IMR-90 (cell line): Measurements from ENCODE around the gene KCTD20. TPM values are rescaled to one million over a fixed set of nuclear protein-coding genes. Genes with fewer than 3 reads are reported as not detected.

Experiments used
- ATAC-seq: fragments of 200-7000 bp; cut with Tn5 transposase; 2 replicates; pipeline ENCODE4 v1.9.1; 2020; ENCODE audit warnings: low read depth, mild to moderate bottlenecking, moderate library complexity
- BruUV-seq: library from RNA; stranded (reverse); fragments of 400-500 nt; replicated peaks from 2 replicates; lab custom pipeline; 2021; lab: Mats Ljungman, UMichigan
- CTCF ChIA-PET: fragments of 300-600 bp; formaldehyde crosslinking; extraction: SDS; loops from one replicate; lab custom pipeline; 2021; ENCODE audit warnings: antibody characterized with exemption; lab: Yijun Ruan, JAX
- POLR2A ChIA-PET: fragments of 300-600 bp; sonication (Branson Sonifier 250); formaldehyde crosslinking; loops from one replicate; lab custom pipeline; 2022; ENCODE audit warnings: antibody characterized with exemption; ENCODE audit not compliant: unreplicated experiment; lab: Charles Lee
- DNase-seq: peaks from one replicate; pipeline ENCODE4 v3.0.0; 2013
- H2AFZ ChIP-seq: replicated peaks from 2 replicates; pipeline ENCODE3; 2013; ENCODE audit warnings: low read length, mild to moderate bottlenecking; ENCODE audit not compliant: poor library complexity
- H2AK5ac ChIP-seq: 2 replicates; pipeline ENCODE4 v1.6.1; 2013; ENCODE audit warnings: low read depth, low read length, inconsistent platforms
- H2AK9ac ChIP-seq: replicated peaks from 2 replicates; pipeline ENCODE3; 2013; ENCODE audit warnings: mild to moderate bottlenecking, low read depth, low read length, moderate library complexity; ENCODE audit not compliant: poor library complexity
- H2BK120ac ChIP-seq: 2 replicates; pipeline ENCODE4 v1.6.1; 2013; ENCODE audit warnings: low read depth, low read length, inconsistent platforms
- H2BK15ac ChIP-seq: 3 replicates; pipeline ENCODE4 v1.6.1; 2013; ENCODE audit warnings: low read depth, low read length, inconsistent platforms
- H2BK20ac ChIP-seq: 2 replicates; pipeline ENCODE4 v1.6.1; 2013; ENCODE audit warnings: low read depth, mild to moderate bottlenecking, inconsistent platforms, low read length, moderate library complexity
- H2BK5ac ChIP-seq: 2 replicates; pipeline ENCODE4 v1.6.1; 2013; ENCODE audit warnings: mild to moderate bottlenecking, low read depth, low read length, inconsistent platforms; ENCODE audit not compliant: poor library complexity, severe bottlenecking
- H3K14ac ChIP-seq: replicated peaks from 2 replicates; pipeline ENCODE4 v1.6.1; 2013; ENCODE audit warnings: low read depth, low read length, inconsistent platforms
- H3K18ac ChIP-seq: 2 replicates; pipeline ENCODE4 v1.6.1; 2013; ENCODE audit warnings: low read depth, low read length, control low read depth
- H3K23ac ChIP-seq: 2 replicates; pipeline ENCODE4 v1.6.1; 2013; ENCODE audit warnings: low read depth, low read length, inconsistent platforms
- H3K27ac ChIP-seq: 2 replicates; pipeline ENCODE4 v1.5.1; 2013; ENCODE audit warnings: mild to moderate bottlenecking, control low read depth, low read length; ENCODE audit not compliant: insufficient read depth
- H3K27me3 ChIP-seq: 2 replicates; pipeline ENCODE4 v1.6.1; 2013; ENCODE audit warnings: low read length; ENCODE audit not compliant: control insufficient read depth, insufficient read depth
- H3K36me3 ChIP-seq: 2 replicates; pipeline ENCODE4 v1.6.1; 2013; ENCODE audit warnings: low read length, mixed read lengths; ENCODE audit not compliant: control insufficient read depth, insufficient read depth
- H3K4ac ChIP-seq: 2 replicates; pipeline ENCODE4 v1.6.1; 2013; ENCODE audit warnings: low read depth, low read length, inconsistent platforms
- H3K4me1 ChIP-seq: 2 replicates; pipeline ENCODE4 v1.6.1; 2013; ENCODE audit warnings: low read length, mixed read lengths; ENCODE audit not compliant: control insufficient read depth, insufficient read depth
- H3K4me2 ChIP-seq: 2 replicates; pipeline ENCODE4 v1.6.1; 2013; ENCODE audit warnings: low read depth, mild to moderate bottlenecking, control low read depth, low read length, moderate library complexity
- H3K4me3 ChIP-seq: 2 replicates; pipeline ENCODE4 v1.5.1; 2013; ENCODE audit warnings: low read depth, mild to moderate bottlenecking, control low read depth, low read length, moderate library complexity; ENCODE audit not compliant: insufficient read depth
- H3K56ac ChIP-seq: 2 replicates; pipeline ENCODE4 v1.6.1; 2013; ENCODE audit warnings: low read length, inconsistent platforms; ENCODE audit not compliant: insufficient read depth; ENCODE audit errors: extremely low read depth
- H3K79me1 ChIP-seq, 2 experiments: 2 replicates each; pipeline ENCODE4 v1.6.1; 2013; ENCODE audit warnings: low read length in 2 of 2, inconsistent platforms in 1 of 2, low read depth in 1 of 2
- H3K9ac ChIP-seq: 2 replicates; pipeline ENCODE4 v1.6.1; 2013; ENCODE audit warnings: low read depth, low read length, control low read depth
- H3K9me1 ChIP-seq: 2 replicates; pipeline ENCODE4 v1.6.1; 2013; ENCODE audit warnings: low read length, inconsistent platforms; ENCODE audit not compliant: insufficient read depth
- H3K9me3 ChIP-seq: 2 replicates; pipeline ENCODE4 v1.6.1; 2013; ENCODE audit warnings: low read length; ENCODE audit not compliant: control insufficient read depth, insufficient read depth
- H4K20me1 ChIP-seq: 2 replicates; pipeline ENCODE4 v1.6.1; 2013; ENCODE audit warnings: low read length, inconsistent platforms; ENCODE audit not compliant: insufficient read depth
- H4K5ac ChIP-seq: 2 replicates; pipeline ENCODE4 v1.6.1; 2013; ENCODE audit warnings: mild to moderate bottlenecking, low read depth, low read length, control low read depth
- H4K8ac ChIP-seq, 2 experiments: 2 replicates each; pipeline ENCODE4 v1.6.1; 2013; ENCODE audit warnings: low read depth in 2 of 2, low read length in 2 of 2, control low read depth in 1 of 2, inconsistent platforms in 1 of 2
- H4K91ac ChIP-seq: 2 replicates; pipeline ENCODE4 v1.6.1; 2013; ENCODE audit warnings: low read depth, low read length, inconsistent platforms; ENCODE audit not compliant: insufficient read depth
- CEBPB ChIP-seq: IDR thresholded peaks from 2 replicates; pipeline ENCODE4 v1.6.1; 2012; ENCODE audit warnings: low read depth, low read length, improper control_type of control experiment
- CHD1 ChIP-seq: IDR thresholded peaks from 2 replicates; pipeline ENCODE4 v1.6.1; 2012; ENCODE audit warnings: low read depth, low read length, improper control_type of control experiment
- CTCF ChIP-seq: conservative IDR thresholded peaks from 2 replicates; pipeline ENCODE4 v1.5.1; 2012; ENCODE audit warnings: mild to moderate bottlenecking, low read depth, low read length, improper control_type of control experiment
- FOS ChIP-seq: fragments of 150-350 bp; IDR thresholded peaks from 2 replicates; pipeline ENCODE4 v1.6.1; 2016; ENCODE audit warnings: low read depth, low read length
- MAFK ChIP-seq: IDR thresholded peaks from 2 replicates; pipeline ENCODE4 v1.6.1; 2012; ENCODE audit warnings: low read depth, low read length, improper control_type of control experiment
- NFE2L2 ChIP-seq: fragments of 150-350 bp; IDR thresholded peaks from 2 replicates; pipeline ENCODE4 v1.6.1; 2016; ENCODE audit warnings: low read depth, mild to moderate bottlenecking, low read length
- POLR2A ChIP-seq: IDR thresholded peaks from 2 replicates; pipeline ENCODE4 v1.6.1; 2012; ENCODE audit warnings: mild to moderate bottlenecking, low read depth, low read length
- RCOR1 ChIP-seq: IDR thresholded peaks from 2 replicates; pipeline ENCODE4 v1.6.1; 2012; ENCODE audit warnings: mild to moderate bottlenecking, low read length, improper control_type of control experiment; ENCODE audit not compliant: insufficient replicate concordance
- RFX5 ChIP-seq: IDR thresholded peaks from 2 replicates; pipeline ENCODE4 v1.8.0; 2012; ENCODE audit warnings: low read depth, mild to moderate bottlenecking, low read length, moderate library complexity
- SMC3 ChIP-seq: fragments of 150-350 bp; IDR thresholded peaks from 2 replicates; pipeline ENCODE4 v1.6.1; 2016; ENCODE audit warnings: low read depth, mild to moderate bottlenecking, antibody characterized with exemption, low read length, moderate library complexity
- WGBS, 2 experiments: methylation state at CpG; one replicate each; pipeline versions ENCODE4 v1.1.5 to v1.1.7; 2013; ENCODE audit warnings: missing lambda C conversion rate in 2 of 2; ENCODE audit not compliant: insufficient read length in 1 of 2; ENCODE audit errors: extremely low coverage in 2 of 2; 5-methylcytosine and 5-hydroxymethylcytosine counted together
- dilution Hi-C: fragments of 300-500 bp; cut with HindIII; formaldehyde crosslinking; loops from one replicate; pipeline ENCODE4 v1.14.3; 2018; ENCODE audit warnings: low sequenced_read_pairs; ENCODE audit not compliant: unreplicated experiment
- in situ Hi-C: fragments of 300-500 bp; cut with MboI; formaldehyde crosslinking; loops from 3 replicates; pipeline ENCODE4 v1.14.3; 2019; ENCODE audit warnings: low sequenced_read_pairs, inconsistent platforms, mixed read lengths
- intact Hi-C: fragments of 100-400 bp; cut with micrococcal nuclease; formaldehyde crosslinking; loops from 2 replicates; pipeline ENCODE4 v1.10.0; 2022
- polyA plus RNA-seq, 3 experiments: library from polyadenylated mRNA; depleted of rRNA; stranded (reverse); fragments of >200 nt; gene quantifications; 2 replicates each; pipeline ENCODE4 v1.2.3, GENCODE V29; 2012; ENCODE audit warnings: low replicate concordance in 1 of 3
- total RNA-seq: library from RNA; depleted of rRNA; stranded (reverse); fragments of >200 nt; gene quantifications from 2 replicates; pipeline ENCODE4 v1.2.3, GENCODE V29; 2012
- TF ChIP-seq, protein P1 (sequence below): fragments of 150-350 bp; IDR thresholded peaks from 2 replicates; pipeline ENCODE4 v1.6.1; 2017; ENCODE audit warnings: mild to moderate bottlenecking, antibody characterized with exemption, low read length, low read depth

Gene KCTD20
- total and polyA plus RNA-seq, 2 of the 4 experiments (the other 2 are of a cell fraction): 55.4 to 150 TPM

GRCh38 chr6:36484736-36485135, 41.9 kb downstream of the KCTD20 start:
- Histone ChIP-seq H2BK5ac (no peak overlapping the region), H2BK15ac (no peak overlapping the region), H3K56ac (no peak overlapping the region), H4K5ac (no peak overlapping the region), H4K20me1 (peaks cover 4% of the 10 kb centered on the region; the same call in 1 of the 2 replicates), H2BK120ac (no peak overlapping the region), H3K14ac (no peak overlapping the region), H2AFZ (no peak overlapping the region), H3K36me3 (peaks cover 36% of the 10 kb centered on the region), H3K9me1 (peaks cover 10% of the 10 kb centered on the region), H3K18ac (no peak overlapping the region), H3K9me3 (no peaks in the 10 kb centered on the region), H2AK5ac (no peak overlapping the region), H3K79me1 (peaks cover 13 to 46% of the 10 kb centered on the region in 2 experiments), H3K4ac (no peak overlapping the region), H3K27ac (no peak overlapping the region), H2AK9ac (no peak overlapping the region), H4K91ac (no peak overlapping the region), H3K4me2 (no peak overlapping the region), H3K23ac (no peak overlapping the region), H2BK20ac (no peak overlapping the region), H3K27me3 (no peaks in the 10 kb centered on the region), H3K9ac (no peak overlapping the region), H3K4me3 (no peak overlapping the region), H3K4me1 (peaks cover 8% of the 10 kb centered on the region), H4K8ac (no peak overlapping the region)
- dilution Hi-C loops: no loop called here
- CTCF ChIA-PET: interaction anchor here (0.6 kb wide), 1 partner anchor 658 kb away, joined by 4 read pairs; no protein-coding TSS in a partner anchor
- intact Hi-C loops: no loop called here
- POLR2A ChIA-PET: no interaction called here
- WGBS, 2 experiments: 100% methylated on average over 2 of the region's 5 CpGs; no CpG with 5 or more reads in 1 of the 2 experiments
- no TSS peak for BruUV-seq
- DNase-seq (no peak), ATAC-seq (no peak)
- in situ Hi-C loops: no loop called here
- TF ChIP-seq CHD1 (no peak), RFX5 (no peak), CTCF (no peak), CEBPB (no peak), NFE2L2 (no peak), MAFK (no peak), SMC3 (no peak), FOS (no peak), RCOR1 (no peak), POLR2A (no peak)
- TF ChIP-seq, protein P1, sequence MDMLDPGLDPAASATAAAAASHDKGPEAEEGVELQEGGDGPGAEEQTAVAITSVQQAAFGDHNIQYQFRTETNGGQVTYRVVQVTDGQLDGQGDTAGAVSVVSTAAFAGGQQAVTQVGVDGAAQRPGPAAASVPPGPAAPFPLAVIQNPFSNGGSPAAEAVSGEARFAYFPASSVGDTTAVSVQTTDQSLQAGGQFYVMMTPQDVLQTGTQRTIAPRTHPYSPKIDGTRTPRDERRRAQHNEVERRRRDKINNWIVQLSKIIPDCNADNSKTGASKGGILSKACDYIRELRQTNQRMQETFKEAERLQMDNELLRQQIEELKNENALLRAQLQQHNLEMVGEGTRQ: no peak
